Endothelial cell (in vitro differentiated cells): ENCODE measurements around the gene TMEM163. TPM values are rescaled to one million over a fixed set of nuclear protein-coding genes. Genes with fewer than 3 reads are reported as not detected.
A peak's percentile ranks its signal among the peaks of the same experiment; 100 is the strongest.

Source experiments
- DNase-seq: peaks from one replicate; pipeline ENCODE4 v3.0.0; 2021; ENCODE audit warnings: low spot score
- H3K27ac Mint-ChIP-seq: one replicate; pipeline ENCODE4 v1.8.0; 2021; ENCODE audit warnings: mixed read lengths, inconsistent platforms; ENCODE audit not compliant: unreplicated experiment
- H3K27me3 Mint-ChIP-seq: one replicate; pipeline ENCODE4 v1.8.0; 2021; ENCODE audit warnings: mild to moderate bottlenecking, moderate library complexity, mixed read lengths, inconsistent platforms; ENCODE audit not compliant: unreplicated experiment
- H3K36me3 Mint-ChIP-seq: one replicate; pipeline ENCODE4 v1.8.0; 2021; ENCODE audit warnings: mild to moderate bottlenecking, low read depth, mixed read lengths, inconsistent platforms; ENCODE audit not compliant: unreplicated experiment
- H3K4me1 Mint-ChIP-seq: one replicate; pipeline ENCODE4 v1.8.0; 2021; ENCODE audit warnings: mild to moderate bottlenecking, mixed read lengths, inconsistent platforms; ENCODE audit not compliant: unreplicated experiment
- H3K4me3 Mint-ChIP-seq: one replicate; pipeline ENCODE4 v1.8.0; 2021; ENCODE audit warnings: mild to moderate bottlenecking, mixed read lengths, inconsistent platforms; ENCODE audit not compliant: unreplicated experiment
- H3K9me3 Mint-ChIP-seq: one replicate; pipeline ENCODE4 v1.8.0; 2021; ENCODE audit warnings: mixed read lengths, inconsistent platforms; ENCODE audit not compliant: unreplicated experiment
- long read RNA-seq: library from polyadenylated mRNA; unstranded; transcript quantifications from one replicate; pipeline ENCODE4 v2.0.0, GENCODE V29; 2020; ENCODE audit not compliant: unreplicated experiment
- total RNA-seq: library from RNA; stranded (reverse); fragmentation: NEBNext Ultra II Directional; extraction: Animal tissue kit (Norgen Biotek cat#: 25700); gene quantifications from one replicate; pipeline ENCODE4 v1.2.1, GENCODE V29; 2021; ENCODE audit not compliant: unreplicated experiment
- TF ChIP-seq, protein P1 (sequence below): fragments of 200-600 bp; sonication (generic); IDR thresholded peaks from one replicate; pipeline ENCODE4 v1.5.0; 2021; ENCODE audit warnings: antibody characterized with exemption; ENCODE audit not compliant: unreplicated experiment

Gene TMEM163
- total RNA-seq: 150 TPM
- long read RNA-seq, transcript TMEM163-201 (8 exons, 1,892 nt): major isoform, 48 of 68 reads
- long read RNA-seq, partial matches to known transcripts: 6 of 68 reads
- long read RNA-seq, other reads (novel, unspliced or antisense): 13 of 68 reads

DNA sequence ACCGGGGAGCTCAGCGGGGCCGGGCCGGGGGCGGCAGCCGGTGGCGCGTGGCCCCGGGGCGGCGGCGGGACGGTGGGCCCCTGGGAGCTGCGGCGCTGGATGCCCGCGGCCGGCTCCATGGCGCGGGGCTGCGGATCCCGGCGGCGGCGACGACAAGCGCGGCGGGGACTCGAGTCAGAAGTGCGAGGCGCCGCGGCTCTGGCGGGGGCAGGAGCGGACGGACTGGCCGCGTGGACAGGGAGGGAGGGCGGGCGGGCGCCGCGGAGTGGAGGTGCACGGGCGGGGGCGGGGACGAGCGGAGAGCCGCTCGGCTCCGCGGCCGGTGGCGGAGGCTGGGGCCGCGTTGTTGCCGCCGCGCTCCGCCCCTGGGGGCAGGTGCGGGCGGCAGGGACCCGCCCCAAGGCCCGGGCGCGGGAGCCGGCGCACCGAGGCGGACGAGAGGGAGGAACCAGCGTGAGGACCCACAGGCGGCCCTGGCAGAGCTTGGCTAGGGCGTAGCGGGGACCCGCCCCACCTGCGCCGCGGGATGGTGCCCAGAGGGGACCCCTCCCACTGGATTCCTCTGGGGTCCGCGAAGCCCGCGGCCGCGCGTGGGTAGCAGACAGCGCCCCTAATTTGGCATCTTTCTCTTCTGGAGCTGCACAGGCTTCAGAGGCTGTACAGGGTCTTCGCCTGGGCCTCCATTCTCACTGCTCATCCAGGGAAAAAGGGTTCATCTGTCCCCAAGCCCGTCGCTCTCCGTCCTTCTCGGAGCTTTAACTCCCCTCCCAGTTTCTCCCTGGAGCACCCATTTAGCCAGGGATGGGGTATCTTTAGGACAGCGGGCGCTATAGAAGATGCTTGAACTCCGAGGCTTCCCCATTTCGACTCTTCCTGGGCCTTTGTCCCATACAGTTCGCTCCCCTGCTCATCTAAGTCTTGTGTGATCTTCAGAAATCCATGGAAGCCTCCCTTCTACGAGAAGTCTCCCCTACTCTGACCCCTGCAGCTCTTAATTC, at the start of gene TMEM163:
Gene TMEM163 (minus strand): TSS at position 184 of the 998 bp plus-strand sequence.
- peaks cover 27% of the 10 kb centered on the region for H3K36me3 Mint-ChIP-seq
- peak within 1 kb of the TSS; percentile 99 for H3K4me3 Mint-ChIP-seq
- TF ChIP-seq, protein P1, sequence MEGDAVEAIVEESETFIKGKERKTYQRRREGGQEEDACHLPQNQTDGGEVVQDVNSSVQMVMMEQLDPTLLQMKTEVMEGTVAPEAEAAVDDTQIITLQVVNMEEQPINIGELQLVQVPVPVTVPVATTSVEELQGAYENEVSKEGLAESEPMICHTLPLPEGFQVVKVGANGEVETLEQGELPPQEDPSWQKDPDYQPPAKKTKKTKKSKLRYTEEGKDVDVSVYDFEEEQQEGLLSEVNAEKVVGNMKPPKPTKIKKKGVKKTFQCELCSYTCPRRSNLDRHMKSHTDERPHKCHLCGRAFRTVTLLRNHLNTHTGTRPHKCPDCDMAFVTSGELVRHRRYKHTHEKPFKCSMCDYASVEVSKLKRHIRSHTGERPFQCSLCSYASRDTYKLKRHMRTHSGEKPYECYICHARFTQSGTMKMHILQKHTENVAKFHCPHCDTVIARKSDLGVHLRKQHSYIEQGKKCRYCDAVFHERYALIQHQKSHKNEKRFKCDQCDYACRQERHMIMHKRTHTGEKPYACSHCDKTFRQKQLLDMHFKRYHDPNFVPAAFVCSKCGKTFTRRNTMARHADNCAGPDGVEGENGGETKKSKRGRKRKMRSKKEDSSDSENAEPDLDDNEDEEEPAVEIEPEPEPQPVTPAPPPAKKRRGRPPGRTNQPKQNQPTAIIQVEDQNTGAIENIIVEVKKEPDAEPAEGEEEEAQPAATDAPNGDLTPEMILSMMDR: no peak
- H3K9me3 Mint-ChIP-seq: no peaks in the 10 kb centered on the region
- DNase-seq: peak; percentile 56
- peak within 1 kb of the TSS; percentile 78 for H3K27ac Mint-ChIP-seq
- peaks cover 16% of the 10 kb centered on the region for H3K27me3 Mint-ChIP-seq
- peaks cover 38% of the 10 kb centered on the region for H3K4me1 Mint-ChIP-seq

DNA sequence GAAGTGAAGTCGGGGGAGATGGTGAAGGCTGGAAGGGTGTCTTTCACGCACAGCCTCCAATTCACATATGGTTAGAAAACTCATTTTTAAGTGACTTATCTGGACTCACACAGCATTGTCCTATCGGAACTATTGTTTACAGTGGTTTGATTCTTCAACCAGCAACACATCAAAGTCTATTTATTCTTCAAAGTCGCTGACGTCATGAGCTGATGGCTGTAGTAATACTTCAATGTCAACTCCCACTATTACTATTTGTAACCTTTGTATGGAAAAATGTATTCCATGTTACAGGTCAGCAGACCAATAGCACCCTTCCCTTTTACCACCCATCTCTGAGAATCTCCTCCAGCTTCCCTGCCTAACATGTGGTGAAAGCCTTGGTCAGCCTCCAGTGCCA, 47.8 kb upstream of the TMEM163 start:
- Mint-ChIP-seq H3K9me3 (no peaks in the 10 kb centered on the region), H3K27me3 (no peaks in the 10 kb centered on the region)

DNA sequence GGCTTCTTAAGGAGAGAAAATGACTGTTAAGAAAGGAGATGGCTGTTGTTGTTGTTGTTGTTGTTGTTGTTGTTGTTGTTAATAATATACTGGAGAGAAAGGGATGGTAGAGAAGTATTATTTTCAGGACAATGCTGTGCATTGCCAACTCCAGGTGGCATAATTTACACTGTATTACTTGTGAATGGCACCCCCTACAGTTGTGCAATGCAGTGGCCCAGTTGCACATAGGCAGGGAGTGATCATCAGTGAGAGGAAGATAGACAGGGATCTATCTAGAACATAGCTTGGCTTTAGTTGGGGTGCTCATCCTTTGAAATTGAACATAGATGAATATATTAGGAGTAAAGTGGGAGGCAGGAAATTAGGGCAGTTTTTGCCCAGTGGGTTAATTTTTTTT, 47.2 kb upstream of the TMEM163 start:
- DNase-seq: no peak
- H3K27me3 Mint-ChIP-seq: no peaks in the 10 kb centered on the region
- TF ChIP-seq, protein P1: no peak
- no peak overlapping the region for H3K4me3 Mint-ChIP-seq
- H3K4me1 Mint-ChIP-seq: peaks cover 6% of the 10 kb centered on the region
- H3K36me3 Mint-ChIP-seq: no peaks in the 10 kb centered on the region
- H3K9me3 Mint-ChIP-seq: no peaks in the 10 kb centered on the region
- no peak overlapping the region for H3K27ac Mint-ChIP-seq

More for the DNA sequence above, 47.8 kb upstream of the TMEM163 start:
- no peak for DNase-seq
- TF ChIP-seq, protein P1: no peak
- Mint-ChIP-seq H3K4me1 (peaks cover 6% of the 10 kb centered on the region), H3K36me3 (no peaks in the 10 kb centered on the region), H3K27ac (no peak overlapping the region), H3K4me3 (no peak overlapping the region)

DNA sequence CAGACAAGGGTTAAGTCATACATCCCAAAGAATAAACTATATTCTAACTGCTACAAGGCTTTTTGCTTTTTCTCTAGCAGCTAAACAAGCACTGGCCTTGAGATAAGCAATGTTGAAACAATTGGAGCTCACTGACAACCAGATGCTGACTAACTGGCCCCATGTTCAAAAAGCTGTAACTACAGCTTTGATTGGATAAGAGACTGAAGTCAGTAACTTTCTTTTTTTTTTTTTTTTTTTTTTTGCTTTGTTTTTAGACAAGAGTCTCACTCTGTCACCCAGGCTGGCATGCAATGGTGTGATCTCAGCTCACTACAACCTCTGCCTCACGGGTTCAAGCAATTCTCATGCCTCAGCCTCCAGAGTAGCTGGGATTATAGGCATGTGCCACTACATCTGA, 45.4 kb upstream of the TMEM163 start:
- DNase-seq: no peak
- Mint-ChIP-seq H3K27ac (no peak overlapping the region), H3K36me3 (no peaks in the 10 kb centered on the region), H3K9me3 (no peaks in the 10 kb centered on the region), H3K27me3 (no peaks in the 10 kb centered on the region), H3K4me3 (no peak overlapping the region), H3K4me1 (peaks cover 6% of the 10 kb centered on the region)
- TF ChIP-seq, protein P1: no peak
